GM21529 (cell line): Measurements from ENCODE around the gene LIMK1.
"Not testable (repeated sequence)": the region's sequence is repeated elsewhere in the genome, so short reads cannot be mapped to it uniquely, and the experiment has no call there.

Source experiments
- ATAC-seq: cut with Tn5 transposase; IDR thresholded peaks from one replicate; pipeline ENCODE4 v1.9.1; 2021; ENCODE audit not compliant: unreplicated experiment

LIMK1 gene

DNA sequence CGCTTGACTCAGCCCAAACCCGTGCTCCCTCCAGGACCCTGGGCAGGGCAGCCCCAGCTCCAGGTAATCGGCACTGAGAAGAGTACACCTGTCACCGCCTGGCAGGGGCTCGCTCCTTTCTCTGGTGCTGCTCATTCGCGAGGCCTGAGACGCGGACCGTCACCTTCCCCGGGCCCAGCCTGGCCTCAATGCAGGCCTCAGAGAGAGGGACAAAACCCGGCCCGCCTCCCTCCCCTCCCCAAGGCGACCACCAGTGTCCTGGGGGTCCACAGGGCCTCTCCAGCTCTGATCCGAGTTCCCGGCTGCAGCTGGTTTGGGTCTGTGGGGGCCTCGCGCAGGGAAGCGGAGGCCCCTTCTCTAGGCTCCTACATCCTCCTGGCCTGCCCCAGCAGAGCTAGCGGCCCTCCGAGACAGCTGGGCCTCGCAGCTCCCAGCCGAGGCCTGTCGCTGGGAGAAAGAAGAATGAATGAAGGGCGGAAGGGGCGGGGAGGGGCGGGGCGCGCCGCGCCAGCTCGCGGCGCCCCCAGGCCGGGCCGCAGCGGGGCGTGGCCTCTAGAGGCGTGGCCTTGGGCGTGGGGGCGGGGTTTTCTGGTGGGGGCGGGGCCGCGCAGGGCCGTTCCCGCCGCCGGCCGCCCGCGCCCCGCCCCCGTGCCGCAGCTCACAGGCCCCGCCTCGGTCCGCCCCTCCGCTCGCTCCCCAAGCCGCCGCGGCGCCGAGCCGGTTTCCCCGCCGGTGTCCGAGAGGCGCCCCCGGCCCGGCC is at the start of gene LIMK1:
TSS of gene LIMK1 (plus strand) at position 688 of the 760 bp plus-strand sequence. CDS start 187 bp downstream, outside the sequence.
- ATAC-seq: peak; percentile 68

DNA sequence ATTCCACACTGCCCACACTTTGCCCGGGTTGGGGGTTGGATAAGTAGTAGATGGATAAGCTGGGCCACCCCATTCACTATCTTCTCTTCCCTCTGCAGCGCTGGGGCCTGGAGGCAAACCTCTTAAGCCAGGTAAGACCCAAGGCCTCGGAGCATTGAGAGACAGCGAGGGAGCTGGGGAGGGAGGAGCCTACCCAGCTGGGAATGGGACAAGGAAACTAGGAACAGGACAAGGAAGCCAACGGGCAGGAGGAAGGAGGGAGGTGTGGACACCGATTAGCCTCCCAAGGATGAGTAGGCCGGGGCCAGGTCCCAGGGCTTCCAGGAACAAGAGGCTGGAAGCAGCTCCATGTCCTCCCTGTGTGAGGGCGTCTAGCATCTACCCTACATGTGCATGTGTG is 46.0 kb upstream of the LIMK1 start:
- ATAC-seq: no peak

DNA sequence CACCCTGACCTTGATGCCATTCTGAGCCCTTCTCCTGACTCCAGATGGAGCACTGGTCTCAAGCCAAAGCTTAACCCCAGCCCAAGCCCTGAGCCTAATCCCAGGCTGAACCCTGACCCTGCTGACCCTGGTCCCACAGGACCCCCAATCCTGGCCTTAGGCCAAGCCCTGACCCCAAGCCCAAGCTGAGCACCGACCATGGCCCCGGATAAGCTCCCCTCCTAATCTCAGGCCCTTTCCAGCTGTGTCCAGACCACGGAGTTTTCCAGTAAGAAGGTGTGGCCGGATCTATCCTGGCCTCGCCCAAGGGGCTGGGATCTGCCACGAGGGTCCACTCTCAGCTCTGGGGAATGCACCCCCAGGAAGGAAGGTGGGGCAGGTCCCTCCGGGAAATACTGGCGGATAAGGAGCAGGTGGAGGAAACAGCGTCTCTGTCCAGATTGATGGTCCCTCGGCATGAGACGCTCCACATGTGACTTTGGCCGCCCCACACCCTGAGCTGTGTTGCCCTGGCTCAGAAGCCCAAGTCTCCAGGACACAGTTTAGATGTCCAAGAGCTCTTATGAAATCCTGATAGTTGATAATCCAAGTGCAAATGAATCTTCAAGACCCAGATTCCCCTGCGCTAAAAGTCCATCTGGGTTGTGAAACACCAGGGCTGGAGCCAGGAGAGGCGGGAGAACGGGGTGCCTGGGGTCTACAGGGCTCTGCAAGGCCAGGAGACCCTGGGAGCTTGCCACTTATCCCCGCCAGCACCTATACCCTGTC is 45.2 kb upstream of the LIMK1 start:
- no peak for ATAC-seq

DNA sequence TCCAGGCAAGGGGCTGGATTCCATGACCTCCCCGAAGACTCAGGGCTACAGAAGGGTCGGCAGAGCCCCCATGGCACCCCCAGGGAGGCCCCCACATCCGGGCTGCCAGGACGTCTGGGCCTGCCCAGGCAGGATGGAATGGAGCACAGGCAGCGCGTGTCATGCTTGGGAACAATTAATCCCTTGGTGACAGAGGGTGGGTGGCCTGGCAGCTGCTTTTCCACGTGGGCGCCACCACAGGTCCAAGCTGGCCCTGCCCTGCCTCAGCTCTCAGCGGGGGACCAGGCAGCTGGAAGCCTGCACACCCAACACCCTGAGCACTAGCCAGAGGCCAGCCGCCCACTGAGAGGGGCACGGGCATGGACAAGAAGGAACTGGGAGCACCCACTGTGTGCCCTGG is 44.3 kb upstream of the LIMK1 start:
- no peak for ATAC-seq

DNA sequence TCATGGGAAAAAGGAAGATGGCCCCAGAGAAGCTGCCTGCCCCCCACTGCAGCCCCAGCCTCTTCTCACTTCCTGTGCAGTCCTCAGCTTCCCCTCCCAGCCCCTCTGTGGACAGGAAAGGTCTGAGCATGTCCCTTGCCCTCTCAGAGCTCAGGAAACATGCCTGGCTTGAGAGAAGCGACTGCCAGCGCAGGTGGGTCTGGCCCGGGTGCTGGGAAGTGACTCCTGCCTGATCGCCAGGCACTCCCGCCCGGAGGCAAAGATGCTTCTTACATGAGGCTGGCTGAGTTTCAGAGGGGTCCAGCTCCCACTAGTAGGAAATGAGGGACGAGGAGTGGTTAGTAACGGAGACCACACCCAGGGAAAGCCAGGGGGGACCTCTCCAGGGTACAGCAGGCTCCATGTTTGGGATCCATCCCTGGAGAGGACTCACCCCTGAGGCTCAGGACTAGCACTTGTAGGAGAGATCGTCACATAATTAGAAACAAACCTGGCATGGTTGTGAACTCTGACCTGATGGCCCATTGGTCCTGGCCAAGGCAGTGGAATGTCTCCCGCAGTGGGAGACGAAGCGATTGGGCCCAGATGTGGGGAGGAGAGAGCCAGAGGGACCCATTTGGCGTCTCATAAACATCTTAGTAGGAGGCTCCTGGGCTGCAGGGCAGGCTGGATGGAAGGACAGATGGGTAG is 43.4 kb upstream of the LIMK1 start:
- ATAC-seq: no peak

DNA sequence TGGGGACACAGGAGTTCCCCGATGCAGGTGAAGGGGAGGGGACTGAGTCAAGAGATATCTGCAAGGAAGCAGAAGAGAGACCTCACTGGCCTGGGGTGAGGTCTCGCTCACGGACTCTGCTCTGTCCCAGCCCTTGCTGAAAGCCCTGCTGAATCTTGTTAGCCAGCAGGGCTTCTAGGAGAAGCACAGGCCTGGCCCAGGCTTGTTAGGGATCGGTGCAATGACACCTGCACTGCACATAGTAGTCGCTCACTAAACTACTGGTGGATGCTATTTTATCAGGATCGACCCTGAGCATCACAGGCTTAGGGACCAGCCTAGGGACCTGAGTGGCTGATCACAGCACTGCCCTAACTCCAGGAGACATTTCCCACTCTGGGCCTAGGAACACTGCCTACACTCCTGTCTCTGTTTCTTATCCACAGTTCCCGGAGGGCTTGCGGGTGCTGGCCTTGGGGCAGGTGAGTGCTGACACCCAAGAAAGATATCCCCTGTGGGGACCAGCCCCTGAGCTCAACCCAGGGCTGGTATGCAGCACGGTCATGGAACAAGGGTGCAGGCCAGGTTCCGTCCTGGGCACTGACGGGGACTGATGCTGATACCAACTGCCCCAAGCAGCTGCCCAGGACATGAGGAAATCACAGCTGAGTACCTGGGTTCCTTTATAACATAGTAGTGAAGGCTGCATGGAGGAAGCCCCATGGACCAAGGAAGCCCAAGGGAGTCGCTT is 42.6 kb upstream of the LIMK1 start:
- ATAC-seq: no peak

DNA sequence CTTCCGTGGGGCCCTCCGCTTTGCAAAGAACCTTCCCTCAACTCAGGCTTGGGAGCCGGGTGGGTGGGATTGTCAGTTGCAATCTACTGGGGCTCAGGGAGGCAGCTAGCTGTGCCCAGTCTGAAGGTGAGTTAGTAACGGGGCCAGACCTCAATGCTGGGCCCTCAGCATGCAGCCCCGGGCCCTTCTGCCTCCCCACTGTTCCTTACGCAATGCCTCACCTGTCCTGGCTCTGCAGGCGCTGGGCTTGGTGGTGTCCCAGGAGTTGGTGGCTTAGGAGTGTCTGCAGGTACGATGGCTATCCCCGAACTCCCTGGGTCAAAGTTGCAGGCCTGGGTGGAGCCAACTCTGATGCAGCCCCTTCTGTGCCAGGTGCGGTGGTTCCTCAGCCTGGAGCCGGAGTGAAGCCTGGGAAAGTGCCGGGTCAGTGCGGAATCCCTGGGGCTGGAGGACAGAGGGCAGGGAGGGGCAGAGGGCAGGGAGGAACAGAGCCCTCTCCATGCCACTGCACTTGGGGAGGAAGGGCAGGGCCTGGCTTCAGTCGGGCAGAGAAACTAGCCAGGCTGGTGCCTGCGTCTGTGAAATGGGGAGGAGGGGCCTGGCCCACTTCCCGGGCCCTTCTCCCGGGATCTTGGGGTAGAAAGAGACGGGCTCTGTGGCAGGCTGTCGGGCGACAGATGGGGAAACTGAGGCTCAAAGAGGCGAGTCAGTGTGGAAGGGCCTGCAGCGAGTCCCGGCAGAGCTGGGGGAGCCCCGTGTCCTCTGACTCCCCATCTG is 40.7 kb upstream of the LIMK1 start:
- ATAC-seq: no peak

DNA sequence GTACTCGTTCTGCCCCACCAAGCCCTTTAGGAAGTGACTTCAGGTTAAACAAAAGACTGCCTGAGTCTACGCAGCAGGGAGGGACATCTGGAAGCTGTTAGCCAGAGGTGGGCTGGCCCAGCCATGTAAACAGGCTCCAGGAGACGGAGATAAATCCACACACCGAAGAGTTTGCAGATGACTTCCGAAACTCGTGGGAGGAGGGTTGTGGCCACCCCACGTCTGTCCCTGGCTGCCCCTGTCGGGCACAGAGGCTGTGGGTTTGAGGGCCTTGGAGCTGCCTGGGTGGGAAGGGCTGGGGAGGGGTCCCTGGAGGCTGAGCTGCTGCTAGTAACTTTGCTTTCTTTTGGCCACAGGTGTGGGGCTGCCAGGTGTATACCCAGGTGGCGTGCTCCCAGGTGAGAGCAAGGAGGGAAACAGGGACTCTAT is 40.1 kb upstream of the LIMK1 start:
- ATAC-seq: no peak

DNA sequence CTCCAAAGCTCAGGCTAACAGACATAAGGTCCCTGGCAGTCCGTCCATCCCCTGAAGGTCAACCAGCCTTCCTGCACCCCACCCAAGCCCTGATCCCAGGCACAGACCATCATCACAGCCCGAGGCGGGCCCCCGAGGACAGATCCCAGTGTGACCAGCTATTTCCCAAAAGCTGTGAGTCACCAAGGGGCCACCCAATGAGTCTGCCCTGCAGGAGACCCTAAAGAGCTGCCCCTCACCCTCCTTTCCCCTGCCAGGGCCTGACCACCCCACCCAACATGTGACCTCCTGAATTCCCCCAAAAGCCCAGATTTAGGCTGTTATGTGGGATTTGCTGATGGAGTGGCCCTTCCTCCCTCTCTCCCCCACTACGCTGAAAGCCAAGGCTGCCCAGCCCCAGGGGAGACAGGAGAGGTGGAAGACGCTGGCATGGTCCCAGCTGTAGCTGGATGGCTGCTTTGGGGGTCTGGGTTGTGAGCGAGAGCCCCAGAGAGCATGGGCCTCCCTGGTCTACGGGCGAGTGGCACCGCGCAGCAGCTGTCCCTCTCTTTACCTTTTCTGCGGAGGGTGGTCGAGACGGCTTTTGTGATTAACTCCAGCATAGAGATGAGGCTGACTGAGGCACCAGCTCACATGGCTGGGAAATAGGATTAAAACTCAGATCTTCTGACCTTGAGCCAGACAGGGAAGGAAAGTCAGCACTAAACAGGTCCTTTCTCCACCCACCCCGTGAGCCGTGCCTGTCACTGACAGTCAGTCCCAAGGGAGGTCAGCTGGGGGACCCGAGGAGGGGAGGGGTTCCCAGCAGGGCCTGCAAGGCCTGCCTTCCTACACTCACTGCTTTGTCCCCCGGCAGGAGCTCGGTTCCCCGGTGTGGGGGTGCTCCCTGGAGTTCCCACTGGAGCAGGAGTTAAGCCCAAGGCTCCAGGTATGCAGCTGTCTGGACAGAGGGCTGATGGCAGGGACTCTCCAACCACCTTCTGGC is 38.9 kb upstream of the LIMK1 start:
- no peak for ATAC-seq

DNA sequence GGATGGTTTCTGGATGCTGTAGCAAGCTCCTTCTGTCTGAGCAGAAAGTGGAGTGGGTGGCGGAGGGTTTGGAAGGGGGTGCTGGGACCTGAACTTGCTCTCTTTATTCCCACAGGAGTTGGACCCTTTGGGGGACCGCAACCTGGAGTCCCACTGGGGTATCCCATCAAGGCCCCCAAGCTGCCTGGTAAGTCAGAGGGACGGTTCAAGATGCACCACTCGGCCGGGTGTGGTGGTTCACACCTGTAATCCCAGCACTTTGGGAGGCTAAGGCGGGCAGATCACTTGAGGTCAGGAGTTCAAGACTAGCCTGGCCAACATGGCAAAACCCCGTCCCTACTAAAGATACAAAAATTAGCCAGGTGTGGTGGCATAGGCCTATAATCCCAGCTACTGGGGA is 37.0 kb upstream of the LIMK1 start:
- ATAC-seq: not testable (repeated sequence)

DNA sequence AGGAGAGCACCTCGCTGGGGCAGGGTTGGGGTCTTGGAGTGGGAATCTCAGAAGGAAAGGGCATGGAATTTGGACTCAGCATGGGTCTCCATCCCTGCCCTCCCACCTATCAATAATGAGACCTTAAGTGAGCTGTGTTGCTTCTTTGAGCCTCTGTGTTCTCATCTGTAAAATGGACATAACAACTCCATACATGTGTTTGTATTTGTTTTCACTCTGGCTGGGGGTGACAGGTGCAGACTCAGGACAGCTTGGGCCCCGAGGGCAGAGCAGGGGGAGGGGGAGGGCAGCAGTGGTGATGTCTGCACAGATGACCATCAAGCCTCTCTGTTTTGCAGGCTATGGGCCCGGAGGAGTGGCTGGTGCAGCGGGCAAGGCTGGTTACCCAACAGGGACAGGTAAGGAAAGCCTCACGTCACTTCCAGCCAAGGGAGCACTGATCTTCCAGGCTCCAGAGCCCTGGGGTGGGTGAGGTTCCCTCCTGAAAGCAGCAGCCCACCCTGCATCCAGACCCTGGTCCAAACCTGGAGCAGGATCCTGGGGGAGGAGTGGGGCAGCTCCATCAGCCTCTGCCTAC is 35.7 kb upstream of the LIMK1 start:
- ATAC-seq: no peak

DNA sequence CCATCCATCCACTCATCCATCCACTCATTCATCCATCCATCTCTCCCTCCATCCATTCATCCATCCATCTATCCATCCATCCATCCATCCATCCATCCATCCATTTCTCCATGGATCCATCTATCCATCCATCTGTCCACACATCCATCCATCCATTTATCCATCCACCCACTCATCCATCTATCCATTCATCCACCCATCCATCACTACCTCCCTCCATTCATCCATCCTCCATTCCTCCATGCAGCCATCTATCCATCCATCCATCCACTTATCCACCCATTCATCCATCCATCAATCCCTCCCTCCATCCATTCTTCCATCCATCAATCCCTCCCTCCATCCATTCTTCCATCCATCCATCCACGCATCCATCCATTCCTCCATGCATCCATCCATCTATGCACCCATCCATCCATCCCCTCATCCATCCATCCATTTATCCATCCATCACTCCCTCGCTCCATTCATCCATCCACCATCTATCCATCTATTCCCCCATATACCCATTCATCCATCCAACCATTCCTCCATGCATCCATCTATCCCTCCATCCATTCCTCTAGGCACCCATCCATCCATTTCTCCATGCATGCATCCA is 34.5 kb upstream of the LIMK1 start:
- ATAC-seq: no peak

DNA sequence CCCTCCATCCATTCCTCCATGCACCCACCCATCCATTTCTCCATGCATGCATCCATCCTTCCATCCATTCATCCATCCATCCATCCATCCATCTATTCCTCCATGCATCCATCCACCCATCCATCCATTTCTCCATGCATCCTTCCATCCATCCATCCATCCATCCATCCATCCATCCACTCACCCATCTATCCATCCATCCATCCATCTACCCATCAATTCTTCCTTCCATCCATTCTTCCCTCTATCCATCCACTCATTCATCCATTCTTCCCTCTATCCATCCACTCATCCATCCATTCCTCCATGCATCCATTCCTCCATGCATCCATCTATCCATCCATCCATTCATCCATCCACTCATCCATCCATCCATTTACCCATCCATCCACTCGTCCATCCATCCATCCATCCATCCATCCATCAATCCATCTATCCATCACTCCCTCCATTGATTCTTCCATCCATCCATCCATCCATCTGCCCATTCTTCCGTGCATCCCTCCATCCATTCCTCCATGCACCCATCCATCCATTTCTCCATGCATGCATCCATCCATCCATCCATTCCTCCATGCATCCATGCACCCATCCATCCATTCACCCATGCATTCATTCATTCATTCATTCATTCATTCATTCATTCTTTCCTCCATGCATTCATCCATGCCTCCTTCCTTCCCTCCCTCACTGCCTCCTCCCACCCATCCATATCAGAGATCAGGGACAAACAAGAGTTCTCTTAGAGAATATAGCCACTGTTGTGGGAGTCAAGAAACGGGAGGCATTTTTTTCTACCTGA is 33.4 kb upstream of the LIMK1 start:
- no peak for ATAC-seq

DNA sequence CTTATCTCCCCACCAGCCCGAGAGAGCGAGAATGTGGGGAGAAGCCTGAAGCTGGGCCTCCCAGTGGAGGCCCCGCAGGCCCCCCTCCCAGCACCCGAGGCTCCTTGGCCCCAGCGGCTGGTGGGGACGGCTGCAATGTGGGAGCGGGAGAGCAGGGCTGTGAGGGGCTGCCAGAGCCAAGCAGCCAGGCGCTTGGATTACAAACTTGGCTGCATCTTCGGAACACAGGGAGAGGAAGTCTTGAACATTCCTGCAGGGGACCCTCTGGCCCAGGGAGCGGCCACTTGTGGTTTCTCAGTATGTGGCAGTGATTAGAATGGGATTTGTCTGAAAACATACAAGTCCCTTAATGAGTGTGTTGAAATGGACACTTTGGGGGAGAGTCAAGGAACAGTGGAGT is 32.4 kb upstream of the LIMK1 start:
- no peak for ATAC-seq

DNA sequence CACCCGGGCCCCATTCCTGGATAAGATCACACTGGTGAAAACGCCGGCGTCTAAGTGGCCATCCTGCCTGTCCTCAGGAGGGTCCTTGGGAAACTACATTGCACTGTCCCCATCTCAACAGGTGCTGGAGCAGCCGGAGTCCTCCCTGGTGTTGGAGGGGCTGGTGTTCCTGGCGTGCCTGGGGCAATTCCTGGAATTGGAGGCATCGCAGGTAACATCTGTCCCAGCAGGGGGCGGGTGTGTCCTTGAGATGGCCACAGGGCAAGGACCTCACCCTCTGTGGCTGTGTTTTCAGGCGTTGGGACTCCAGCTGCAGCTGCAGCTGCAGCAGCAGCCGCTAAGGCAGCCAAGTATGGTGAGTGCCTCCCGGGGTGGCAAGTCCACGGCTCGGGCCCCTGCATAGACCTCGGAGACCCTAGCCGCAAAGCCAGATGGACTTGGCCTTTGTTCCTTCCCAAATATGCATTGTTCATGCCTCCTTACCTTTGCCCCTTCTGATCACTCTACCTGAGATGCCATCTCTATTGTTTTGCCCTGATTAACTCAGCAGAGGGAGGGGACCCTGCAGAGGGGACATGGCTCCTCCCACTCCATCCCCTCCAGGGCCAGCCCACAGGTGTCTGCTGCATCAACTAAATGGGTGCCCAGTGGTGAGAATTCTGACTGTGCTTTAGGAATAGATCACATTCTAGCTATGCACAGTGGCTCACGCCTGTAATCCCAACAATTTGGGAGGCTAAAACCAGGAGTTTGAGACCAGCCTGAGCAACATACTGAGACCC is 31.8 kb upstream of the LIMK1 start:
- ATAC-seq: no peak

DNA sequence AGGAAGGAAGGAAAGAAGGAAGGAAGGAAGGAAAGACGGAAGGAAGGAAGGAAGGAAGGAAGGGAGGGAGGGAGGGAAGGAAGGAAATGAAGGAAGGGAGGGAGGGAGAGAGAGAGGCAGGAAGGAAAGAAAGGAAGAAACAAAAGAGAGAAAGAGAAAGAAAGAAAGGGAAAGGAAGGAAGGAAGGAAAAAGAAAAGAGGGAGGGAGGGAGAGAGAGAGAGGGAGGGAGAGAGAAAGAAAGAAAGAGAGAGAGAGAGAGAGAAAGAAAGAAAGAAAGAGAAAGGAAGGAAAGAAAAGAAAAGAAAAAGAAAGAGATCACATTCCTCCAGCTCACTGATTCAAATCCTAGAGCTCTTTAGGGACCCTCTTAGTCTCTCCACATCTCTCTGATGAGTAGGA is 31.0 kb upstream of the LIMK1 start:
- ATAC-seq: no peak
